Panc1 (cell line): Measurements from ENCODE around the gene PHF19. TPM values are rescaled to one million over a fixed set of nuclear protein-coding genes. Genes with fewer than 3 reads are reported as not detected.

ENCODE experiments used
- ATAC-seq: fragments of 200-7000 bp; cut with Tn5 transposase; 2 replicates; pipeline ENCODE4 v1.9.1; 2020; ENCODE audit warnings: mild to moderate bottlenecking, moderate library complexity
- BruUV-seq: library from RNA; stranded (reverse); fragments of 400-500 nt; replicated peaks from 2 replicates; lab custom pipeline; 2021; lab: Mats Ljungman, UMichigan
- CTCF ChIA-PET: fragments of 300-600 bp; sonication (Branson Sonifier 250); formaldehyde crosslinking; loops from one replicate; lab custom pipeline; 2022; ENCODE audit warnings: antibody characterized with exemption; lab: Charles Lee
- POLR2A ChIA-PET: fragments of 300-600 bp; sonication (Branson Sonifier 250); formaldehyde crosslinking; loops from one replicate; lab custom pipeline; 2022; ENCODE audit warnings: antibody characterized with exemption; lab: Charles Lee
- DNase-seq: peaks from one replicate; pipeline ENCODE4 v3.0.0-alpha.2; 2010; ENCODE audit warnings: low read depth, low spot score
- H3K27ac ChIP-seq: 2 replicates; pipeline ENCODE4 v1.5.1; 2011; ENCODE audit warnings: mild to moderate bottlenecking, low read length, inconsistent platforms
- H3K27me3 ChIP-seq: fragments of 200-500 bp; sonication (Bioruptor generic); 2 replicates; pipeline ENCODE4 v1.6.0; 2014; ENCODE audit warnings: low read length, inconsistent platforms; ENCODE audit not compliant: control insufficient read depth, insufficient read depth
- H3K36me3 ChIP-seq: fragments of 200-500 bp; sonication (Bioruptor generic); 2 replicates; pipeline ENCODE4 v1.5.1; 2014; ENCODE audit warnings: inconsistent platforms, mild to moderate bottlenecking, low read length, moderate library complexity; ENCODE audit not compliant: control insufficient read depth, insufficient read depth
- H3K4me1 ChIP-seq: 2 replicates; pipeline ENCODE4 v1.5.1; 2011; ENCODE audit warnings: inconsistent platforms, mild to moderate bottlenecking, low read length, moderate library complexity; ENCODE audit not compliant: control insufficient read depth, insufficient read depth
- H3K4me3 ChIP-seq, 2 experiments: 2 replicates each; pipeline ENCODE4 v1.5.1; 2011 to 2012; ENCODE audit warnings: low read depth in 2 of 2, low read length in 2 of 2, mild to moderate bottlenecking in 2 of 2, inconsistent platforms in 1 of 2, moderate library complexity in 1 of 2
- H3K9me3 ChIP-seq: fragments of 200-500 bp; sonication (Bioruptor generic); 2 replicates; pipeline ENCODE4 v1.5.1; 2014; ENCODE audit warnings: low read depth, mild to moderate bottlenecking, inconsistent platforms, low read length, moderate library complexity; ENCODE audit not compliant: control insufficient read depth, insufficient read depth
- CTCF ChIP-seq: fragments of 450-650 bp; IDR thresholded peaks from 2 replicates; pipeline ENCODE4 v1.5.1; 2017; ENCODE audit warnings: mild to moderate bottlenecking
- POLR2AphosphoS5 ChIP-seq: IDR thresholded peaks from 2 replicates; pipeline ENCODE4 v1.6.1; 2012; ENCODE audit warnings: mild to moderate bottlenecking, low read depth, low read length, moderate library complexity
- SIN3A ChIP-seq: IDR thresholded peaks from 2 replicates; pipeline ENCODE4 v1.6.1; 2012; ENCODE audit warnings: low read depth, mild to moderate bottlenecking, low read length, moderate library complexity, borderline replicate concordance; ENCODE audit not compliant: insufficient read depth
- TCF7L2 ChIP-seq: IDR thresholded peaks from 2 replicates; pipeline ENCODE4 v1.6.1; 2011; ENCODE audit warnings: mild to moderate bottlenecking, low read depth, low read length, inconsistent platforms
- in situ Hi-C: cut with HindIII; loops from 2 replicates; pipeline ENCODE4 v1.10.0; 2016; ENCODE audit warnings: low sequenced_read_pairs, low pct_unique_long_range_greater_than_20kb
- intact Hi-C: fragments of 100-400 bp; cut with micrococcal nuclease; formaldehyde crosslinking; loops from one replicate; pipeline ENCODE4 v1.10.0; 2022; ENCODE audit not compliant: unreplicated experiment
- total RNA-seq: library from RNA; stranded (reverse); gene quantifications from one replicate; pipeline ENCODE4 v1.2.1, GENCODE V29; 2021; ENCODE audit not compliant: unreplicated experiment
- TF ChIP-seq, protein P1 (sequence below), 2 experiments: IDR thresholded peaks; 2 replicates each; pipeline ENCODE4 v1.6.1; 2011 to 2012; ENCODE audit warnings: low read depth in 2 of 2, control low read depth in 1 of 2, low read length in 1 of 2, mild to moderate bottlenecking in 1 of 2, moderate library complexity in 1 of 2; ENCODE audit not compliant: insufficient read depth in 1 of 2

The PHF19 gene
- total RNA-seq, 1 experiment from 2014 or later = 91.1 TPM

- TF ChIP-seq SIN3A = no peak
- H3K4me3 ChIP-seq = no peak overlapping the region
- no peak overlapping the region for H3K27ac ChIP-seq
- H3K4me1 ChIP-seq = no peaks in the 10 kb centered on the region
- in situ Hi-C loops = no loop called here
- ChIA-PET POLR2A (no interaction called here), CTCF (no interaction called here)
- DNase-seq (no peak), ATAC-seq (no peak)
- BruUV-seq = no TSS peak
- intact Hi-C loops = no loop called here
- H3K9me3 ChIP-seq = no peaks in the 10 kb centered on the region
- H3K27me3 ChIP-seq = no peaks in the 10 kb centered on the region
- peaks cover 24% of the 10 kb centered on the region; the same call in 1 of the 2 replicates for H3K36me3 ChIP-seq
Measured at GRCh38 chr9:120830151-120830550, 46.8 kb downstream of the PHF19 start.

GRCh38 chr9:120829650-120830049 lies 47.3 kb downstream of the PHF19 start:
- no peak overlapping the region for H3K4me3 ChIP-seq
- H3K36me3 ChIP-seq = peaks cover 22% of the 10 kb centered on the region; the same call in 1 of the 2 replicates
- intact Hi-C loops = no loop called here
- TF ChIP-seq POLR2AphosphoS5 (no peak), CTCF (no peak), SIN3A (no peak), TCF7L2 (no peak)
- TF ChIP-seq, protein P1, sequence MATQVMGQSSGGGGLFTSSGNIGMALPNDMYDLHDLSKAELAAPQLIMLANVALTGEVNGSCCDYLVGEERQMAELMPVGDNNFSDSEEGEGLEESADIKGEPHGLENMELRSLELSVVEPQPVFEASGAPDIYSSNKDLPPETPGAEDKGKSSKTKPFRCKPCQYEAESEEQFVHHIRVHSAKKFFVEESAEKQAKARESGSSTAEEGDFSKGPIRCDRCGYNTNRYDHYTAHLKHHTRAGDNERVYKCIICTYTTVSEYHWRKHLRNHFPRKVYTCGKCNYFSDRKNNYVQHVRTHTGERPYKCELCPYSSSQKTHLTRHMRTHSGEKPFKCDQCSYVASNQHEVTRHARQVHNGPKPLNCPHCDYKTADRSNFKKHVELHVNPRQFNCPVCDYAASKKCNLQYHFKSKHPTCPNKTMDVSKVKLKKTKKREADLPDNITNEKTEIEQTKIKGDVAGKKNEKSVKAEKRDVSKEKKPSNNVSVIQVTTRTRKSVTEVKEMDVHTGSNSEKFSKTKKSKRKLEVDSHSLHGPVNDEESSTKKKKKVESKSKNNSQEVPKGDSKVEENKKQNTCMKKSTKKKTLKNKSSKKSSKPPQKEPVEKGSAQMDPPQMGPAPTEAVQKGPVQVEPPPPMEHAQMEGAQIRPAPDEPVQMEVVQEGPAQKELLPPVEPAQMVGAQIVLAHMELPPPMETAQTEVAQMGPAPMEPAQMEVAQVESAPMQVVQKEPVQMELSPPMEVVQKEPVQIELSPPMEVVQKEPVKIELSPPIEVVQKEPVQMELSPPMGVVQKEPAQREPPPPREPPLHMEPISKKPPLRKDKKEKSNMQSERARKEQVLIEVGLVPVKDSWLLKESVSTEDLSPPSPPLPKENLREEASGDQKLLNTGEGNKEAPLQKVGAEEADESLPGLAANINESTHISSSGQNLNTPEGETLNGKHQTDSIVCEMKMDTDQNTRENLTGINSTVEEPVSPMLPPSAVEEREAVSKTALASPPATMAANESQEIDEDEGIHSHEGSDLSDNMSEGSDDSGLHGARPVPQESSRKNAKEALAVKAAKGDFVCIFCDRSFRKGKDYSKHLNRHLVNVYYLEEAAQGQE (IDR thresholded peaks at IDR 0.05; ENCODE audit: insufficient read depth in 1 of 2, low read depth in 2 of 2, low read length in 1 of 2) = no peak
- ATAC-seq (no peak), DNase-seq (no peak)
- ChIA-PET POLR2A (no interaction called here), CTCF (no interaction called here)
- H3K27me3 ChIP-seq = no peaks in the 10 kb centered on the region
- in situ Hi-C loops = no loop called here
- H3K27ac ChIP-seq = no peak overlapping the region
- no peaks in the 10 kb centered on the region for H3K4me1 ChIP-seq
- H3K9me3 ChIP-seq = no peaks in the 10 kb centered on the region
- no TSS peak for BruUV-seq

DNA sequence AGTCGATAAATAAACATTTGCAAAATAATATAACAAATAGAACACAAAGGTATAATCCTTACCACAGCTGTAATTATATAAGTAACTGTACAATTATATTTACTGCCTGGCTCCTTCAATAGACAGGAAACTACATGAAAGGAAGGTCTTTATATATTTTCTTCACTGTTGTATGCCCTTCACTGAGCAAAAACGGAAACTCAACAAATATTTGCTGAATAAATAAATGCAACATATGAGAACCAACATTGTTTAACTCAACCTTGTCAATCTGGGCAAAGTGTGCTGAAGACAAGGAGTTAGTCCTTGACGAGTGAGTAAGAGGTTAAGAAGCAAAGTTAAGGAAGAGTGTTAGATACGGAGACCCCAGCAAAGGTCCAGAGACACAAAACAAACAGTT lies 56.9 kb downstream of the PHF19 start:
- in situ Hi-C loops (no loop called here), intact Hi-C loops (no loop called here)
- peaks cover 25% of the 10 kb centered on the region for H3K36me3 ChIP-seq

More for the DNA sequence above, 56.9 kb downstream of the PHF19 start:
- Histone ChIP-seq H3K4me1 (no peaks in the 10 kb centered on the region), H3K27ac (no peak overlapping the region), H3K27me3 (no peaks in the 10 kb centered on the region), H3K9me3 (no peaks in the 10 kb centered on the region), H3K4me3 (no peak overlapping the region)
- CTCF ChIA-PET = no interaction called here
- TF ChIP-seq CTCF = no peak
- TF ChIP-seq, protein P1 (IDR thresholded peaks at IDR 0.05; ENCODE audit: insufficient read depth in 1 of 2, low read depth in 2 of 2, low read length in 1 of 2) = no peak
- TF ChIP-seq SIN3A = no peak
- no peak for TF ChIP-seq TCF7L2
- TF ChIP-seq POLR2AphosphoS5 = no peak
- DNase-seq (no peak), ATAC-seq (no peak)
- POLR2A ChIA-PET = no interaction called here
- no TSS peak for BruUV-seq
